ENCODE measurements around the gene TMEM179.

DNA sequence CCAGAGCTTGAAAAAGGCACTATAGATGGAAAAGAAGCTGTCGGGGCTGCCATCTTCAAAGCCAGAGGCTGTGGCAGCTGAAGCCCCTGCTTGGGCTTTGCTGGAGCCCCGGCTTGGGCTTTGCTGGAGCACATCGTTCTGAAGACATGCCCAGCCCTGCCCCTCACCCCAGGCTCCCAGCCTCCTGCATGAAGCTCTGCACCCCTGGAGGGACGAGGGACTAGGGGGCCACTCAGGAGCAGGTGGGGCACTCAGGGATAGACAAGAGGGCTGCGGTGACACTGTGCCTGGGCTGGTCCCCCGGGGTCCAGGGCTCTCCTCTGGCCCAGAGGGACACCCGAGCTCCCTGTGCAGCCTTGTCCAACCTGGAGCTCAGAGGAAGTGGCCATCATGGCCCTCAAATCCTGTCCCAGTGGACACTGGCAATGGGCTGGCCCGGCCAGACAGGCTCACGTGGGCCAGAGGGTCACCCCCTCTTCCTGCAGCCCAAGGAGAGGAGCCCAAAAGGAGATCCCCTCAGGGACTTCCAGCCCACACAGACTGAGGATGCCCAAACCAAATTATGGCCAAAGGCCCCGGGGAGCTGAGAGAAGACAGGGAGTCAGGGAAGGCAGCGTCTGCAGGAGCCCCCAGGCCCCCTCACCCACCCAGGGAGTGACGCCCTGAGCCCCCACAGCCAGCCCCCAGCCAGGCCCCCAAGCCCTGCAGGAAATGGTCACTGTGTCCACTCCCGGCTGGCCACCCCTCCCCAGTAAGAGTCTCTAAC, 48.1 kb downstream of the TMEM179 start:
- TF ChIP-seq TAF1 (IDR thresholded peaks at IDR 0.05; ENCODE audit: borderline replicate concordance, insufficient read depth, low read length) (no peak), POLR2AphosphoS5 (IDR thresholded peaks at IDR 0.05; ENCODE audit: low read depth, low read length) (no peak), SIN3A (IDR thresholded peaks at IDR 0.05; ENCODE audit: borderline replicate concordance, insufficient read depth, low read length) (no peak), FOXP2 (optimal IDR thresholded peaks at IDR 0.05; ENCODE audit: borderline replicate concordance, extremely low read depth, extremely low read length, insufficient read depth) (no peak)
- TF ChIP-seq, protein P1, sequence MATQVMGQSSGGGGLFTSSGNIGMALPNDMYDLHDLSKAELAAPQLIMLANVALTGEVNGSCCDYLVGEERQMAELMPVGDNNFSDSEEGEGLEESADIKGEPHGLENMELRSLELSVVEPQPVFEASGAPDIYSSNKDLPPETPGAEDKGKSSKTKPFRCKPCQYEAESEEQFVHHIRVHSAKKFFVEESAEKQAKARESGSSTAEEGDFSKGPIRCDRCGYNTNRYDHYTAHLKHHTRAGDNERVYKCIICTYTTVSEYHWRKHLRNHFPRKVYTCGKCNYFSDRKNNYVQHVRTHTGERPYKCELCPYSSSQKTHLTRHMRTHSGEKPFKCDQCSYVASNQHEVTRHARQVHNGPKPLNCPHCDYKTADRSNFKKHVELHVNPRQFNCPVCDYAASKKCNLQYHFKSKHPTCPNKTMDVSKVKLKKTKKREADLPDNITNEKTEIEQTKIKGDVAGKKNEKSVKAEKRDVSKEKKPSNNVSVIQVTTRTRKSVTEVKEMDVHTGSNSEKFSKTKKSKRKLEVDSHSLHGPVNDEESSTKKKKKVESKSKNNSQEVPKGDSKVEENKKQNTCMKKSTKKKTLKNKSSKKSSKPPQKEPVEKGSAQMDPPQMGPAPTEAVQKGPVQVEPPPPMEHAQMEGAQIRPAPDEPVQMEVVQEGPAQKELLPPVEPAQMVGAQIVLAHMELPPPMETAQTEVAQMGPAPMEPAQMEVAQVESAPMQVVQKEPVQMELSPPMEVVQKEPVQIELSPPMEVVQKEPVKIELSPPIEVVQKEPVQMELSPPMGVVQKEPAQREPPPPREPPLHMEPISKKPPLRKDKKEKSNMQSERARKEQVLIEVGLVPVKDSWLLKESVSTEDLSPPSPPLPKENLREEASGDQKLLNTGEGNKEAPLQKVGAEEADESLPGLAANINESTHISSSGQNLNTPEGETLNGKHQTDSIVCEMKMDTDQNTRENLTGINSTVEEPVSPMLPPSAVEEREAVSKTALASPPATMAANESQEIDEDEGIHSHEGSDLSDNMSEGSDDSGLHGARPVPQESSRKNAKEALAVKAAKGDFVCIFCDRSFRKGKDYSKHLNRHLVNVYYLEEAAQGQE (IDR thresholded peaks at IDR 0.05; ENCODE audit: insufficient read depth in 1 of 2, low read depth in 2 of 2, low read length in 2 of 2): no peak
